Measurements from ENCODE around the gene ATAD1.
"Not testable (repeated sequence)": the region's sequence is repeated elsewhere in the genome, so short reads cannot be mapped to it uniquely, and the experiment has no call there.

Gene ATAD1

DNA sequence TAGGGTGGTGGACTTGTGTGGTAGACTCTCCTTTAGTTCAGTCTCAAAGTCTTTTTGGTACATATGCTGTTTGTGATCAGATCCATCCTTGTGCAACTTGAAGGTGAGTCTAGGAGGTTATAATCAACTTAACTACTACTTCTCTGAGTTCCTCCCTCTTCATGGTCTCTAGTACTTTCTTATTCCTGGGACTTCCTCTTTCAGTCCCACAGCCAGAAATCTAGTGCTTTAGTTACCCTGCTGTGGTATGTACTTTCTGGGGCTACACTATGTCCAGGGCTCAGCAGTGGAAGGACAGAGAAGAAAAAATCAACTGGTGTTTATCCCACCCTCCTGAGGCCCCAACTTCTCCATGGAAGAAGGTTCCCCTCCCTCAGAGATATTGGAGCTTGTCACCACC lies 19.4 kb upstream of the ATAD1 start:
- TF ChIP-seq, protein P1, sequence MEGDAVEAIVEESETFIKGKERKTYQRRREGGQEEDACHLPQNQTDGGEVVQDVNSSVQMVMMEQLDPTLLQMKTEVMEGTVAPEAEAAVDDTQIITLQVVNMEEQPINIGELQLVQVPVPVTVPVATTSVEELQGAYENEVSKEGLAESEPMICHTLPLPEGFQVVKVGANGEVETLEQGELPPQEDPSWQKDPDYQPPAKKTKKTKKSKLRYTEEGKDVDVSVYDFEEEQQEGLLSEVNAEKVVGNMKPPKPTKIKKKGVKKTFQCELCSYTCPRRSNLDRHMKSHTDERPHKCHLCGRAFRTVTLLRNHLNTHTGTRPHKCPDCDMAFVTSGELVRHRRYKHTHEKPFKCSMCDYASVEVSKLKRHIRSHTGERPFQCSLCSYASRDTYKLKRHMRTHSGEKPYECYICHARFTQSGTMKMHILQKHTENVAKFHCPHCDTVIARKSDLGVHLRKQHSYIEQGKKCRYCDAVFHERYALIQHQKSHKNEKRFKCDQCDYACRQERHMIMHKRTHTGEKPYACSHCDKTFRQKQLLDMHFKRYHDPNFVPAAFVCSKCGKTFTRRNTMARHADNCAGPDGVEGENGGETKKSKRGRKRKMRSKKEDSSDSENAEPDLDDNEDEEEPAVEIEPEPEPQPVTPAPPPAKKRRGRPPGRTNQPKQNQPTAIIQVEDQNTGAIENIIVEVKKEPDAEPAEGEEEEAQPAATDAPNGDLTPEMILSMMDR (IDR thresholded peaks at IDR 0.05; ENCODE audit: control insufficient read depth, insufficient read depth, low read depth, low read length, missing control alignments), result no peak
- no peak overlapping the region for H3K4me3 ChIP-seq (ENCODE audit: control insufficient read depth, low read depth, low read length)
- no peak for DNase-seq (ENCODE audit: low read depth)

DNA sequence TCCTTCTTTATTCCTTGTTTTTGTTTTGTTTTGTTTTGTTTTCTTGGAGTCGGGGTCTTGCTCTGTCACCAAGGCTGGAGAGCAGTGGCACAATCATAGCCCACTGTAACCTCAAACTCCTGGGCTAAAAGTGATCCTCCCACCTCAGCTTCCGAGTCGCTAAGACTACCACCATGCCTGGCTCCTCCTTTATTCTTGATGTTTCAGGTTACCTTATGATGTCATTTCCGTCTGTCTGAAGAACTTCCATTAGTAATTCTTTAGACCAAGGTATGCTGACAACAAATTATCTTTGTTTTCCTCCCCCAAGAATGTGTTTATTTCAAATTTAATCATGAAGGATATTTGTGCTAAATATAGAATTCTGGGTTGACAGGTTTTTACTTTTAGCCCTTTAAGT lies 18.1 kb upstream of the ATAD1 start:
- no peak for DNase-seq (ENCODE audit: low read depth)
- TF ChIP-seq, protein P1 (IDR thresholded peaks at IDR 0.05; ENCODE audit: control insufficient read depth, insufficient read depth, low read depth, low read length, missing control alignments), result no peak
- no peak overlapping the region for H3K4me3 ChIP-seq (ENCODE audit: control insufficient read depth, low read depth, low read length)

DNA sequence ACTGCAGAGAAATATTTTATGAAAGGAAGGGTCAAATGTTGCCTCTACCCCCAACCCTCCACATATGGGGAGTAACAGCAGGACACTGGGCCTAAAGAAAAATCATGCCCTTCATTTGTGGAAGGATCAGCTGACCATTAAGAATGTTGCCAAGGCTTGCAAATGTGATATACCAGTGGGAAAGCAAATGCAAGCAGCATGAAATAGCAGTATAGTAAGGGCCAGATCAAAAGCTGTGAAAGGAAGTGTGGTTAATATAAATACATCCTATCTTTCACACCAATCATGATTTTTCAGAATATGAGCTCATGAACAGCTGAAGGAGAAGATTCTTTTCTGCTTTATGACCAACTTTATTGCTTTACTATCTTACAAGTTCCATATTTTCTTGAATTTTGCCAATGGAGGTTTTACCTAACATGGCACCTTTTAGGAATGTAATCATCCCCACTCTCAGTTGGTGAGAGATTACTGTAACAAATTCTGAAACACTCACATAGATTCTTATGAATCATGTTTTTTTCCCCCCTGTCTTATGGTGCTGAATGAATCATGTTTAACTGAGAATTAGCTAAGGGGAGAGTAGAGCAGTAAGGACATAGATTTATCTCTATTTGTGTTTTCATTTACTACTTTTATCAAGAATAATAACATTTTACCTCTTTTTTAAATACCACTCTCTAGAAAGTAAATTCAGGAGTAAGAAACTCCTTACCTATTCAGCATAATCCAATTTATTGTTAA lies 12.1 kb upstream of the ATAD1 start:
- TF ChIP-seq, protein P1 (IDR thresholded peaks at IDR 0.05; ENCODE audit: control insufficient read depth, insufficient read depth, low read depth, low read length, missing control alignments), result no peak
- no peak overlapping the region for H3K4me3 ChIP-seq (ENCODE audit: control insufficient read depth, low read depth, low read length)
- no peak for DNase-seq (ENCODE audit: low read depth)

DNA sequence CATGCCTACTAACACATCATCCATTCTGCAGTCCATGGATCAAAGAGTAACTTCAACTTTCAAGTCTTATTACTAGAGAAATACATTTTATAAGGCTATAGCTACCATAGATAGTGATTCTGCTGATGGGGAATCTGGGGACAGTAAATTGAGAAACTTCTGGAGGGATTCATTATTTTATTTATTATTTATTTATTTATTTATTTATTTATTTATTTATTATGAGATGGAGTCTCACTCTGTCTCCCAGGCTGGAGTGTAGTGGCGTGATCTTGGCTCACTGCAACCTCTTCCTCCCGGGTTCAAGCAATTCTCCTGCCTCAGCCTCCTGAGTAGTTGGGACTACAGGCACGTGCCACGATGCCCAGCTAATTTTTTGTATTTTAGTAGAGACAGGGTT lies 11.0 kb upstream of the ATAD1 start:
- H3K4me3 ChIP-seq (ENCODE audit: control insufficient read depth, low read depth, low read length); DNase-seq (ENCODE audit: low read depth): not testable (repeated sequence)

DNA sequence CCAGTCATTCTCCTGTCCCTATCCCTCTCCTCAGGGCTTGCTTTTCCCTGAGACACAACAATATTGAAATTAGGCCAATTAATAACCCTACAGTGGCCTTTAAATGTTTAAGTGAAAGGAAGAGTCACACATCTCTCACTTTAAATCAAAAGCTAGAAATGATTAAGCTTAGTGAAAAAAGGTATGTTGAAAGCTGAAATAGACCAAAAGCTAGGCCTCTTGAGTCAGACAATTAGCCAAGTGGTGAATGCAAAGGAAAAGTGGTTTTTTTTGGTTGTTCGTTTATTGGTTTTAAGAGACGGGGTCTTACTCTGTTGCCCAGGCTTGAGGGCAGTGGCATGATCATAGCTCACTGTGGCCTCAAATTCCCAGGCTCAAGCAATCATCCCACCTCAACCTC lies 9.7 kb upstream of the ATAD1 start:
- no peak for DNase-seq (ENCODE audit: low read depth)
- TF ChIP-seq, protein P1 (IDR thresholded peaks at IDR 0.05; ENCODE audit: control insufficient read depth, insufficient read depth, low read depth, low read length, missing control alignments), result no peak
- no peak overlapping the region for H3K4me3 ChIP-seq (ENCODE audit: control insufficient read depth, low read depth, low read length)

DNA sequence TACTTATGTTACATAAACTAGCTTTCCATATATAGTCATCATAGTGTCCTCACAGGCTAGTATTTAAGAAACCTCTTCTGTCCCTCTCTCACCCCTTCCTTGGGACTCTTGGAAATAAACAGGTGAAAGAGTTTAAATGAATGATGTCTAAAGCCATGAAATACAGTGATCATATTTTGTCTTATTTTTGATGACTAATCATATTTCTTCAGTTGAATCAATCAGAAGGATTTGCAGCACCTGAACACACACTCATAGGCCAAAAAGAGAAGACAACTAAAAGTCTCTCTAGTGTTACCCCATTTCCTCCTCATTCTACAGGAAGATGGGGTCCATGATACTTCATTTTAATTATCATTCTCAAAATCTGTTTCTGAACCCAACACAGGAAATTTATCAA lies 8.6 kb upstream of the ATAD1 start:
- no peak for DNase-seq (ENCODE audit: low read depth)
- no peak overlapping the region for H3K4me3 ChIP-seq (ENCODE audit: control insufficient read depth, low read depth, low read length)
- TF ChIP-seq, protein P1 (IDR thresholded peaks at IDR 0.05; ENCODE audit: control insufficient read depth, insufficient read depth, low read depth, low read length, missing control alignments), result no peak

DNA sequence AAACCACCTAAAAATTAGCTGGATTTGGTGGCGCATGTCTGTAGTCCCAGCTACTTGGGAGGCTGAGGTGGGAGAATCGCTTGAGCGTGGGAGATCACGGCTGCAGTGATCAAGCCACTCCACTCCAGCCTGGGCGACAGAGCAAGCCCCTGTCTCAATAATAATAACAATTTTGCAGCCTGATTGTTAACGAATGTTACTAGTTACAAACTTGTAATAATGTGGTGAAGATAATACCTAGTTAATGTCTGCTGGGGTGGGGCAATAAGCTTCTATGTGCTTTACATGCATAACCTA lies 1.2 kb upstream of the ATAD1 start:
- TF ChIP-seq, protein P1 (IDR thresholded peaks at IDR 0.05; ENCODE audit: control insufficient read depth, insufficient read depth, low read depth, low read length, missing control alignments), result no peak
- no peak overlapping the region for H3K4me3 ChIP-seq (ENCODE audit: control insufficient read depth, low read depth, low read length)

More for the DNA sequence above, 1.2 kb upstream of the ATAD1 start:
- DNase-seq (ENCODE audit: low read depth), result no peak
